Cardiac fibroblast (primary cell): ENCODE measurements around the gene ZNF688.

Experiments used
- DNase-seq, 2 donors: peaks; one replicate each; pipeline versions ENCODE4 v3.0.0 to v3.0.0-alpha.2; 2010; ENCODE audit warnings: low read depth in 2 of 2
- H3K4me3 ChIP-seq, 2 donors: replicated peaks in 1 of 2; 1 replicate in 1 of 2; 2 replicates in 1 of 2; pipeline ENCODE4 v1.5.1; 2011; ENCODE audit warnings: low read depth in 2 of 2, low read length in 2 of 2, mild to moderate bottlenecking in 2 of 2, moderate library complexity in 1 of 2
- TF ChIP-seq, protein P1 (sequence below): IDR thresholded peaks from one replicate; pipeline ENCODE4 v1.5.1; 2011; ENCODE audit warnings: low read depth, mild to moderate bottlenecking, low read length, inconsistent platforms

ZNF688 gene

DNA sequence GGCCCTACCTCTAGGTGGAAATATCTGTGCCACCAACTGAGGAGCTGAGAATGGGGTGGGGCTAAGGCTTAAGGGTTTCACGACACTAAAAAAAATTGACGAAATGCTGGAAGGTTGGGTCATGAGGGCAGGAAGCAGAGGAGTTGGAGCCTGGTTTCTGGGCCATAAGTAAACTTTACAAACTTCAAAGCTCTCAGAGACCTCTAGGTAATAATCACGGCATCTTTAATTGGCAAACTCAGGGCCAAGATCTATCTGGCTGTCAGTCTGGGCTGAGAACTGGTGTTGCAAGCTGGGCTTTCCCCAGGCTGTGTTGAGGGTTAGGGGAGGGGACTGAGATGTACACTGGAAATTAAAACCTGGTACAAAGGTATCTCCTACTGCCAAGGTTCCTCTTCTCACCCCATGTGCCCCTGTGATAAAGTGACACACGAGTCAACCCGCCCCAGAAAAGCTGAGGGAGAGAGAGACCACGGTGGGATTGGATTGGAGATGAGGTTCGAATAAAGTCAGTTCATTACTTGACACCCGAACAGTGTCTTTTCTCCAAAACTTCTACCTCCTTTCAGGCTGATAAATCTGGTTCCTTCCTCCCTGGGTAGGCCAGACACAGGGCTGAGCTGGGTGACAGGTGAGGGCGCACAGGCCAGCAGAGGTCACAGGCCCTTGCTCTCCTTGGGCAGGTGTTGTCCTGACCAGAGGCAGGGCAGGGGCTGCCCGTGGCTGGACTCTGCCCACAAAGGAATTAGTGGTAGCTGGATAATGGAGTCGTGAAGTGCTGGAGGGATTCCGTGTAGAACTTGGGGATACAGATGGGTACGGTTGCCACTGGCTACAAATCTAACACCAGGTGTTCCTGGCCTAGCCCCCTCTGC is 41.1 kb downstream of the ZNF688 start:
- no peak overlapping the region for H3K4me3 ChIP-seq
- TF ChIP-seq, protein P1, sequence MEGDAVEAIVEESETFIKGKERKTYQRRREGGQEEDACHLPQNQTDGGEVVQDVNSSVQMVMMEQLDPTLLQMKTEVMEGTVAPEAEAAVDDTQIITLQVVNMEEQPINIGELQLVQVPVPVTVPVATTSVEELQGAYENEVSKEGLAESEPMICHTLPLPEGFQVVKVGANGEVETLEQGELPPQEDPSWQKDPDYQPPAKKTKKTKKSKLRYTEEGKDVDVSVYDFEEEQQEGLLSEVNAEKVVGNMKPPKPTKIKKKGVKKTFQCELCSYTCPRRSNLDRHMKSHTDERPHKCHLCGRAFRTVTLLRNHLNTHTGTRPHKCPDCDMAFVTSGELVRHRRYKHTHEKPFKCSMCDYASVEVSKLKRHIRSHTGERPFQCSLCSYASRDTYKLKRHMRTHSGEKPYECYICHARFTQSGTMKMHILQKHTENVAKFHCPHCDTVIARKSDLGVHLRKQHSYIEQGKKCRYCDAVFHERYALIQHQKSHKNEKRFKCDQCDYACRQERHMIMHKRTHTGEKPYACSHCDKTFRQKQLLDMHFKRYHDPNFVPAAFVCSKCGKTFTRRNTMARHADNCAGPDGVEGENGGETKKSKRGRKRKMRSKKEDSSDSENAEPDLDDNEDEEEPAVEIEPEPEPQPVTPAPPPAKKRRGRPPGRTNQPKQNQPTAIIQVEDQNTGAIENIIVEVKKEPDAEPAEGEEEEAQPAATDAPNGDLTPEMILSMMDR = no peak
- no peak for DNase-seq

DNA sequence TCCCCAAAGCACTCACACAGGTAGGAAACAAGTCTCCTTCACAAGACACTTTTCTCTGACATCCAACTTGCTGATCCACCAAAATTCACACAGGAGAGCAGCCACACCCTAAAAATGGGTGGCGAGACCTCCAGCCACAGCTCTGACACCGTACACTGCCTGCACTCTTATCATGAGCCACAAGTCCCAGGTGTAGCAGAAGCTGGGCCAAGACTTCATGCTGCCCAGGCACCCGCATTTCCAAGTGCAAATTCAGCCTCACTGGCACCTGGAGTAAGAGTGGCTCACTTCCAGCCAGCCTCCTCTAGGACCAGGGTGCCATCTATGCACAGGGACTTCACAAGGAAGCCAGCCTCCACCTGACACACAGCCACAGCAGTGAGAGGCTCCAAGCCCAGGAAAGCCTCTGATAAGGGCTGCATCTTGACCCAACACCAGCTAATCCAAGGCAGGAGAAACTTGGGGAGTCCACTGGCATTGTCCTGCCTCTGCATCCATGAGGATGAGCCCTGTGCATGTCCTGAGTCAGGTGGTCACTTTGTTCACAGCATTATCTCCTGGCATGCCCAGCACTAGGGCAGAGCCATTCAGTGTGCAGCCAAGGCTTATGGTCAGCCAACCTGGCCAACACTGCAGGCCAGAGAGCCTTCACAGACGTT is 42.6 kb downstream of the ZNF688 start:
- TF ChIP-seq, protein P1 = no peak

DNA sequence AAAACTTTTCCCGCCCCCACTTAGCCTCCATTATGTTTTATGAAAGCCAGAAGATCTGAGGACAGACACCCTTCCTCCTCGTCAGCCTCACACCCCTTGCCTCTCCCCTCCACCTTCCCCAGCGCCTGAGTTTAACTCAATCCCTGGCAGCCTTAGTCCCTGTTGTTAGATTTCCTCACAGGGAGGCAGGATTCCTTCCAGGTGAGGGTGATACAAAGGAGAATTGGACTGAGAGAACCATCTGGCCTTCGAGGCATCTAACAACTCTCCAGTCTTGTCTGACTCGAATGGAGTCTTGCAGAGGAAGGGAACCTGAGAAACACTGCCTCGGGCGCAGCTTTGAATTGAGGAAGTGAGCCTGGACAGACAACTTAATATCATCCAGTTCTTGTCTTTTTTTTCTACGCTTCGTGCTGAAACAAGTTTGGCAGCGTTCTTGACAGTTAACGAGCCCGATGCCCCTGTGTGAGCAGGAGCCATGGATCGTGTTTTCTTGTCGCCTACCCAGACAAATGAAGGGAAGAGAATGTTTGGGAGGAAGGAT is 43.8 kb downstream of the ZNF688 start:
- H3K4me3 ChIP-seq = peak overlapping the region in 1 of 2 donors; percentile 35
- DNase-seq = no peak
- TF ChIP-seq, protein P1 = no peak

More for the DNA sequence above, 42.6 kb downstream of the ZNF688 start:
- no peak overlapping the region for H3K4me3 ChIP-seq
- DNase-seq = no peak

DNA sequence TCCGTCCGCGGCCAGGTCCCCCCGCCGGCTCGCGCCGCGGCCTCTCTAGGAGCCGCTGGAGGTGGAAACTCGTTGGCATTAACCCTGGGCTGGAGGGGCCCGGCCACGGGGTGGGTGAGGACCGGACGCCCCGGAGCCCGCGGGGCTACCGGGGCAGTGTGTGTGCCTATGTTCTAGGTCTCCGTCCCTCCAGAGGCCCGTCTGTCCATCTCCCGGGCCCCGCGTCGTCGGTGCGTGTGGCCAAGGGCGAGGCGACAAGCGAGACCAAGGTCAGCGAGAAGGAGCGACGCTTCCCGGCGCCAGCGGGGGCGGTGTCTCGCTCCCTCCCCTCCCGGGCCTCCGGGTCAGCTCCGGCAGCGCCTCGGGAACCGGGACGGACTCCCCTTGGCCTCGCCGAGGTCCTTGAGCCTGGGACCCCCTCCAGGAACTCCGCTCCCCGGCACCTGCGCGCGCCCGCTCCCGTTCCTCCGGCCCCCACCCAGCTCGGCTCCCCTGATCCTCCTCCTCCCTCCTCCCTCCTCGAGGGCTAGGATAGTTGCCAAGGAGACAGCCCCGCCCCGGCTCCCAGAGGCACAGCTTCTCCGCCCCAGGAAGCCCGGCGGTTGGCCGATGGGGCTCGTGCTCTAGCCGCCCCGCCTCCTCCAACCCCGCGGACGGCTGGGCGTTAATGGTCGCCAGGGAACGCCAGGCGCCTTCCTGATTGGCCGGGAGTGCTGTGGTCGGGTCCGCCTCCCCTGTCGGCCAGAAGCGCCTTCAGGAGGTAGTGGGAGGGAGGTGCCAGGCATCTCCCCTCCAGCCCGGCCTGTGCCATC is 44.5 kb downstream of the ZNF688 start:
- TF ChIP-seq, protein P1 = peak; percentile 33
- peak; percentile 98 to 99 for DNase-seq
- peak overlapping the region; percentile 67 to 76 for H3K4me3 ChIP-seq

GRCh38 chr16:30526137-30526822 is 45.2 kb downstream of the ZNF688 start, which contains the start of gene ZNF768:
ZNF768 (minus strand) TSS chr16:30526566; CDS start chr16:30526413, 153 bp downstream.
- DNase-seq = peak; percentile 18 to 26
- H3K4me3 ChIP-seq = peak within 1 kb of the TSS; percentile 67 to 76
- TF ChIP-seq, protein P1 = no peak

GRCh38 chr16:30525844-30526136 is 45.7 kb downstream of the ZNF688 start:
- no peak for DNase-seq
- H3K4me3 ChIP-seq = peak overlapping the region; percentile 49 to 67
- TF ChIP-seq, protein P1 = no peak
